ENCODE data around the gene MGST1. TPM values are rescaled to one million over a fixed set of nuclear protein-coding genes. Genes with fewer than 3 reads are reported as not detected.
A peak's percentile ranks its signal among the peaks of the same experiment; 100 is the strongest.

The MGST1 gene, protein sequence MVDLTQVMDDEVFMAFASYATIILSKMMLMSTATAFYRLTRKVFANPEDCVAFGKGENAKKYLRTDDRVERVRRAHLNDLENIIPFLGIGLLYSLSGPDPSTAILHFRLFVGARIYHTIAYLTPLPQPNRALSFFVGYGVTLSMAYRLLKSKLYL
- 41.6 and 44.8 TPM in 2 replicates for total RNA-seq
- polyA plus RNA-seq, result 250 and 261 TPM in 2 replicates

DNA sequence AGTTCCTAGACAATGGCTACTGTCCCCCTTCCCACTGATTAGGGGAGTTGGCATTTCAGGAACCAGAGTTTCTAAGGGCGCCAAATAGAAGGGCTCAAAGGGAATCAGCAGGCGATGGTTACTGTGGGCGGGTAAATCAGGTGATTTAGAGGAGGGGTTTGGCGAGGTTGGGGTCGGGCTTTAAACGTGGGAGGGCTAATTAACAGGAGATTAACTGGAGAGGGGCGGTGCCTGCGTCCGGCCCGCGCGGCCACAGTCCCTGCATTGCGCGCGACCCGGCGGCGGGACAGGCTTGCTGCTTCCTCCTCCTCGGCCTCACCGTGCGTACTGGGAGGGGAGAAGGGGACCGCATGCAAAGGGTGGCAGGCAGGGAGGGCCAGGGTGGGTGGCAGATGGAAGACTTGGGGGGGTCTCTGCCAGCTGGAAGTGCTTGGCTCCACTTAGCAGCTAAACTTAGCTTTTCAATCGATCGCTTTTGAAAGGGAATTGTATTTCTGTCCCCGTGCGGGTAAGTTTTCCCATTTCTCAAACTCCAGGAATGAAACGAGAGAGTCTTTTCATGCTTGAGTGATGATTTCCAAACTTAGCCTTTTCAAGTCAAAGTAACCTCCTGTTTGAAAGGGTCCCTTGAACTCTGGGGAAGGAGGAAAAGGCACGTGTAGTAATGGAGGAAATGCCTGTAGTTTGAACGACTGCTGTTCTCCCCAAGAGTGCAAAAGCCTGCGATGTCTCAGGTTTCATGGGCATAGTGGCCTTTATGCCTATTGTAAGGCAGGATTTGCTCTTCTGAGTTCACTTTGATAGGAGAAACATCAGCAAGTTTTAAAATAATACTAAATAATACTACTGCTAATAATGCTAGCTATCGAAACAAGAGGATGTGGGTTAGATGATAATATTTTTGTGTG, at the start of gene MGST1:
TSS of gene MGST1 (plus strand) at position 255 of the 908 bp plus-strand sequence. CDS start 6,608 bp downstream, outside the sequence.
- Histone ChIP-seq H3K9me3 (ENCODE audit: low read depth) (no peaks in the 10 kb centered on the region), H3K27ac (peak within 1 kb of the TSS; percentile 83), H3K4me1 (ENCODE audit: low read depth) (peaks cover 17% of the 10 kb centered on the region), H3K27me3 (no peaks in the 10 kb centered on the region), H3K4me3 (peak within 1 kb of the TSS; percentile 44), H3K36me3 (no peaks in the 10 kb centered on the region)
- TF ChIP-seq, protein P1, sequence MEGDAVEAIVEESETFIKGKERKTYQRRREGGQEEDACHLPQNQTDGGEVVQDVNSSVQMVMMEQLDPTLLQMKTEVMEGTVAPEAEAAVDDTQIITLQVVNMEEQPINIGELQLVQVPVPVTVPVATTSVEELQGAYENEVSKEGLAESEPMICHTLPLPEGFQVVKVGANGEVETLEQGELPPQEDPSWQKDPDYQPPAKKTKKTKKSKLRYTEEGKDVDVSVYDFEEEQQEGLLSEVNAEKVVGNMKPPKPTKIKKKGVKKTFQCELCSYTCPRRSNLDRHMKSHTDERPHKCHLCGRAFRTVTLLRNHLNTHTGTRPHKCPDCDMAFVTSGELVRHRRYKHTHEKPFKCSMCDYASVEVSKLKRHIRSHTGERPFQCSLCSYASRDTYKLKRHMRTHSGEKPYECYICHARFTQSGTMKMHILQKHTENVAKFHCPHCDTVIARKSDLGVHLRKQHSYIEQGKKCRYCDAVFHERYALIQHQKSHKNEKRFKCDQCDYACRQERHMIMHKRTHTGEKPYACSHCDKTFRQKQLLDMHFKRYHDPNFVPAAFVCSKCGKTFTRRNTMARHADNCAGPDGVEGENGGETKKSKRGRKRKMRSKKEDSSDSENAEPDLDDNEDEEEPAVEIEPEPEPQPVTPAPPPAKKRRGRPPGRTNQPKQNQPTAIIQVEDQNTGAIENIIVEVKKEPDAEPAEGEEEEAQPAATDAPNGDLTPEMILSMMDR (IDR thresholded peaks at IDR 0.05; ENCODE audit: low read depth, low read length), result no peak
- DNase-seq (ENCODE audit: low read depth in 1 of 2, low spot score in 1 of 2), result peak; percentile 78 to 85

DNA sequence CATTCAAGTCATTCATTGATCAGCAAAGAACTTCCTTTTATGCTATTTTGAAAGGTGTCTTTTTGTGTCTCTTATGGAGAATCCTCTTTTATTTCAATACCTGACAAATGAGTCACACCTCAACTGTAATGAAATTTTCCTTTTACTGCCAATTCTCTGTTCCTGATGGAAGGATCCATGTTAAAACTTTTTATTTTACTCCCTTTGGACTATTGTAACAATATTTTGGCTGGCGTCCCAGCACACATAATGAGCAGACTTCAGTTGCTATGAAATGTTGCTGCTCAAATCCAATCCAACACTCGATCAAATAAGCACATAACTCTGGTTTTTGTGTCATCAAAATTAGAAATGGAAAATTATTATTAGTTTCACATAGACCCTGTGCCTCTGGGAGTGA, 48.0 kb upstream of the MGST1 start:
- DNase-seq (ENCODE audit: low read depth in 1 of 2, low spot score in 1 of 2), result peak in 1 of 2 donors; percentile 36

DNA sequence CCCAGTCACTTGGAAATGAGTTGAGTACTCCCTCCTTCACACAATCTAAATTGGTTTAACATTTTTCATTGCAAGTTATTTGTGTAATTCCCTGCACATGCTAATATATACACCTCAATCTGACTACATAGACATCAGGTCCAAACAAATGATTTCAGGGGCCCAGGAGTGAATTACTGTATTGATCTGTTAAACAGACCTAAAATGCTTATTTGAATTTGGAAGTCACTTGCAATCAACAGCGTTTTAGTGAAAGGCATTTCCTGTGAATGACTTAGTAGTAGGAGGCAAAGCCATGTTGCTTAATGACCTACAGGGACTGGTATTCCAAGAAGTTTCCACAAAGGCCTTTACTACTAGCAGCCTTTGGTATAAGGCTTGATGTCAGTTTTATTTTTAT, 47.3 kb upstream of the MGST1 start:
- no peak overlapping the region for H3K4me3 ChIP-seq
- no peaks in the 10 kb centered on the region for H3K9me3 ChIP-seq (ENCODE audit: low read depth)
- no peak overlapping the region for H3K27ac ChIP-seq
- H3K36me3 ChIP-seq, result no peaks in the 10 kb centered on the region
- TF ChIP-seq, protein P1 (IDR thresholded peaks at IDR 0.05; ENCODE audit: low read depth, low read length), result no peak
- H3K4me1 ChIP-seq (ENCODE audit: low read depth), result no peaks in the 10 kb centered on the region
- peak in 1 of 2 donors; percentile 66 for DNase-seq (ENCODE audit: low read depth in 1 of 2, low spot score in 1 of 2)
- no peaks in the 10 kb centered on the region for H3K27me3 ChIP-seq

More for the DNA sequence above, 48.0 kb upstream of the MGST1 start:
- Histone ChIP-seq H3K36me3 (no peaks in the 10 kb centered on the region), H3K4me1 (ENCODE audit: low read depth) (no peaks in the 10 kb centered on the region), H3K9me3 (ENCODE audit: low read depth) (no peaks in the 10 kb centered on the region), H3K27me3 (no peaks in the 10 kb centered on the region), H3K4me3 (no peak overlapping the region), H3K27ac (no peak overlapping the region)
- TF ChIP-seq, protein P1 (IDR thresholded peaks at IDR 0.05; ENCODE audit: low read depth, low read length), result no peak

DNA sequence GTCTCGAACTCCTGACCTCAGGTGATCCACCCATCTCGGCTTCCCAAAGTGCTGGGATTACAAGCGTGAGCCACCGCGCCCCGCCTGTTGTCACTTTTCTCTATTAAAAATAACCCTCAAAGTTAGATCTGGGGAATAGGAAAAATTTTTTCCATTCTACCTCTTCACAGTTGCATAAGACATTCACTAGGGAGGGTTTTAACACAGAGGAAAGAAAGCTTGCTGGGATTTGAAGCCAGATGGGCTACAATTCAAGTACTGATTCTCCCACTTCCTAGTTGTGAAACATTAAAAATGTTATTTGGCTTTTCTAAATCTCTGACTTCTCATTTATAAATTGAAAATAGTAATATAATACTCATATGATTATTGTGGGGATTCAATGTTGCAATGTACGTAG, 46.7 kb upstream of the MGST1 start:
- DNase-seq (ENCODE audit: low read depth in 1 of 2, low spot score in 1 of 2), result peak in 1 of 2 donors; percentile 62
- Histone ChIP-seq H3K27ac (no peak overlapping the region), H3K27me3 (no peaks in the 10 kb centered on the region), H3K4me1 (ENCODE audit: low read depth) (no peaks in the 10 kb centered on the region), H3K4me3 (no peak overlapping the region), H3K9me3 (ENCODE audit: low read depth) (no peaks in the 10 kb centered on the region), H3K36me3 (no peaks in the 10 kb centered on the region)
- TF ChIP-seq, protein P1 (IDR thresholded peaks at IDR 0.05; ENCODE audit: low read depth, low read length), result no peak

DNA sequence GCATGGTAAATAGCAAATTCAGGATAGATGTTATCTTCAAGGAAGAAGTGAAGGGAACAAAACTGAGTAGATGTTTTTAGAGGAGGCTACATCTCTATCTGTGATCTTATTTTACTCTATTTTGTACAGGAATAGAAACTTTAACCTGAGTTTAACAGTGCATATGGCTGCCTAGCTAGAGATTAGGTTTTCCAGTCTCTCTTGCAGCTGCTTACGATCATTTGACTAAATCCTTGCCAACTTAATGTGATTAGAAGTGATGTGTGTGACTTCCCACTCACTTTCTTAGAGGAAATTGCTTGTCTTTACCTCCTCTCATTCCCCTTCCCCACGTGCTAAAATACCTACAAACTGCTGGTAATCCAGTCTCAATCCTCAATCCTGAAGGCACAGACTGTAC, 43.5 kb upstream of the MGST1 start:
- Histone ChIP-seq H3K27me3 (no peaks in the 10 kb centered on the region), H3K36me3 (no peaks in the 10 kb centered on the region), H3K9me3 (ENCODE audit: low read depth) (no peaks in the 10 kb centered on the region), H3K4me3 (no peak overlapping the region), H3K27ac (no peak overlapping the region), H3K4me1 (ENCODE audit: low read depth) (no peaks in the 10 kb centered on the region)
- DNase-seq (ENCODE audit: low read depth in 1 of 2, low spot score in 1 of 2), result peak in 1 of 2 donors; percentile 27
- TF ChIP-seq, protein P1 (IDR thresholded peaks at IDR 0.05; ENCODE audit: low read depth, low read length), result no peak

Data from cardiac muscle cell (in vitro differentiated cells and primary cell).